Fibroblast of lung (primary cell): ENCODE data around the gene NUDT8.
"Not testable (repeated sequence)": the region's sequence is repeated elsewhere in the genome, so short reads cannot be mapped to it uniquely, and the experiment has no call there.

Experiments used
- EZH2 ChIP-seq: IDR thresholded peaks from 2 replicates; pipeline ENCODE4 v1.5.1; 2012; ENCODE audit warnings: low read length, control low read depth, mild to moderate bottlenecking; ENCODE audit errors: missing control alignments
- TF ChIP-seq, protein P1 (sequence below), 2 donors: IDR thresholded peaks in 1 of 2; conservative IDR thresholded peaks in 1 of 2; 1 replicate in 1 of 2; 2 replicates in 1 of 2; pipeline ENCODE4 v1.5.1; 2011 to 2012; ENCODE audit warnings: low read length in 2 of 2, control low read depth in 1 of 2, inconsistent platforms in 1 of 2, low read depth in 1 of 2, mild to moderate bottlenecking in 1 of 2

- TF ChIP-seq, protein P1, sequence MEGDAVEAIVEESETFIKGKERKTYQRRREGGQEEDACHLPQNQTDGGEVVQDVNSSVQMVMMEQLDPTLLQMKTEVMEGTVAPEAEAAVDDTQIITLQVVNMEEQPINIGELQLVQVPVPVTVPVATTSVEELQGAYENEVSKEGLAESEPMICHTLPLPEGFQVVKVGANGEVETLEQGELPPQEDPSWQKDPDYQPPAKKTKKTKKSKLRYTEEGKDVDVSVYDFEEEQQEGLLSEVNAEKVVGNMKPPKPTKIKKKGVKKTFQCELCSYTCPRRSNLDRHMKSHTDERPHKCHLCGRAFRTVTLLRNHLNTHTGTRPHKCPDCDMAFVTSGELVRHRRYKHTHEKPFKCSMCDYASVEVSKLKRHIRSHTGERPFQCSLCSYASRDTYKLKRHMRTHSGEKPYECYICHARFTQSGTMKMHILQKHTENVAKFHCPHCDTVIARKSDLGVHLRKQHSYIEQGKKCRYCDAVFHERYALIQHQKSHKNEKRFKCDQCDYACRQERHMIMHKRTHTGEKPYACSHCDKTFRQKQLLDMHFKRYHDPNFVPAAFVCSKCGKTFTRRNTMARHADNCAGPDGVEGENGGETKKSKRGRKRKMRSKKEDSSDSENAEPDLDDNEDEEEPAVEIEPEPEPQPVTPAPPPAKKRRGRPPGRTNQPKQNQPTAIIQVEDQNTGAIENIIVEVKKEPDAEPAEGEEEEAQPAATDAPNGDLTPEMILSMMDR (conservative IDR thresholded peaks at IDR 0.05 in 1 of 2, IDR thresholded peaks at IDR 0.05 in 1 of 2; ENCODE audit: low read depth in 1 of 2, low read length in 2 of 2) = not testable (repeated sequence)
- TF ChIP-seq EZH2 = not testable (repeated sequence)
Measured at GRCh38 chr11:67623795-67624194, 5.9 kb downstream of the NUDT8 start.
